GM21825 (cell line): Measurements from ENCODE around the gene CDC25C.
"Not testable (repeated sequence)": the region's sequence is repeated elsewhere in the genome, so short reads cannot be mapped to it uniquely, and the experiment has no call there.

Source experiments
- ATAC-seq: cut with Tn5 transposase; IDR thresholded peaks from one replicate; pipeline ENCODE4 v1.9.1; 2021; ENCODE audit warnings: mild to moderate bottlenecking, moderate library complexity; ENCODE audit not compliant: unreplicated experiment

The CDC25C gene

GRCh38 chr5:138282920-138283742, 48.5 kb downstream of the CDC25C start:
- ATAC-seq: no peak

- ATAC-seq: no peak
Measured at GRCh38 chr5:138280915-138281314, 50.7 kb downstream of the CDC25C start.

GRCh38 chr5:138276402-138277054, 55.1 kb downstream of the CDC25C start:
- ATAC-seq: no peak

GRCh38 chr5:138275895-138276294, 55.7 kb downstream of the CDC25C start:
- ATAC-seq: no peak

GRCh38 chr5:138275379-138275782, 56.2 kb downstream of the CDC25C start:
- ATAC-seq: no peak

GRCh38 chr5:138274189-138274853, 57.3 kb downstream of the CDC25C start, which contains the start of gene GFRA3:
TSS of gene GFRA3 (minus strand) at chr5:138274621. CDS start at chr5:138274424, 197 bp downstream.
- ATAC-seq: no peak

- ATAC-seq: no peak
Measured at GRCh38 chr5:138273834-138274188, 57.8 kb downstream of the CDC25C start.

- ATAC-seq: no peak
Measured at GRCh38 chr5:138272681-138273080, 58.9 kb downstream of the CDC25C start.

GRCh38 chr5:138271281-138271680, 60.3 kb downstream of the CDC25C start:
- no peak for ATAC-seq

- ATAC-seq: no peak
Measured at GRCh38 chr5:138264183-138264582, 67.4 kb downstream of the CDC25C start.

GRCh38 chr5:138263581-138263980, 68.0 kb downstream of the CDC25C start:
- ATAC-seq: no peak

- ATAC-seq: no peak
Measured at GRCh38 chr5:138258704-138259292, 72.8 kb downstream of the CDC25C start.

GRCh38 chr5:138257583-138257982, 74.0 kb downstream of the CDC25C start:
- no peak for ATAC-seq

- ATAC-seq: no peak
Measured at GRCh38 chr5:138252944-138253343, 78.7 kb downstream of the CDC25C start.

- not testable (repeated sequence) for ATAC-seq
Measured at GRCh38 chr5:138247800-138248199, 83.8 kb downstream of the CDC25C start.

GRCh38 chr5:138246822-138247221, 84.8 kb downstream of the CDC25C start:
- no peak for ATAC-seq

- no peak for ATAC-seq
Measured at GRCh38 chr5:138246334-138246733, 85.3 kb downstream of the CDC25C start.

- ATAC-seq: no peak
Measured at GRCh38 chr5:138245717-138246116, 85.9 kb downstream of the CDC25C start.

GRCh38 chr5:138243794-138244193, 87.8 kb downstream of the CDC25C start:
- ATAC-seq: no peak

GRCh38 chr5:138241688-138242571, 89.7 kb downstream of the CDC25C start:
- no peak for ATAC-seq
